HG03039 (cell line): ENCODE data around the gene RGMA.
"Not testable (repeated sequence)": the region's sequence is repeated elsewhere in the genome, so short reads cannot be mapped to it uniquely, and the experiment has no call there.

Source experiments
- ATAC-seq: cut with Tn5 transposase; IDR thresholded peaks from one replicate; pipeline ENCODE4 v1.9.1; 2021; ENCODE audit warnings: mild to moderate bottlenecking, moderate library complexity; ENCODE audit not compliant: unreplicated experiment

RGMA gene

DNA sequence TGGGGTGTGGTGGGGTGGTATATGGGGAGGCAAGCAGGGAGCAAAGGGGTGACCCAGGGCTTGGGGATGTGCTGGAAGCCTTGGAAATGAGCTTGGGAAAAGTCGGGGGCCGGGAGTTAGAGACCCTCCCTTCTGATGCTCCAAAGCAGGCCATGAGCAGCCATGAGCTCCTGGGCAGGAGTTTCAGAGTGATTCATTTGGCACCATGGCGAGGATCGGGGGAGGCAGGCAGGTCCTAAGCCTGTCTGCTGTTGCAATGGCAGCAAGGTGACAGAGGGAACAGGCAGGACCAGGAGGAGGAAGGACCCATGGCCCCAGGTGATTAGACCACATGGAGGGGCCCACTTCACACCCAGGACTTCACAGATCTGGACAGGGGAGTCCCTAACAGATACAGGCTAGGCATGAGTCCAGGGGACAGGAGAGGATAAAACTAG is 21.3 kb downstream of the RGMA start:
- no peak for ATAC-seq

DNA sequence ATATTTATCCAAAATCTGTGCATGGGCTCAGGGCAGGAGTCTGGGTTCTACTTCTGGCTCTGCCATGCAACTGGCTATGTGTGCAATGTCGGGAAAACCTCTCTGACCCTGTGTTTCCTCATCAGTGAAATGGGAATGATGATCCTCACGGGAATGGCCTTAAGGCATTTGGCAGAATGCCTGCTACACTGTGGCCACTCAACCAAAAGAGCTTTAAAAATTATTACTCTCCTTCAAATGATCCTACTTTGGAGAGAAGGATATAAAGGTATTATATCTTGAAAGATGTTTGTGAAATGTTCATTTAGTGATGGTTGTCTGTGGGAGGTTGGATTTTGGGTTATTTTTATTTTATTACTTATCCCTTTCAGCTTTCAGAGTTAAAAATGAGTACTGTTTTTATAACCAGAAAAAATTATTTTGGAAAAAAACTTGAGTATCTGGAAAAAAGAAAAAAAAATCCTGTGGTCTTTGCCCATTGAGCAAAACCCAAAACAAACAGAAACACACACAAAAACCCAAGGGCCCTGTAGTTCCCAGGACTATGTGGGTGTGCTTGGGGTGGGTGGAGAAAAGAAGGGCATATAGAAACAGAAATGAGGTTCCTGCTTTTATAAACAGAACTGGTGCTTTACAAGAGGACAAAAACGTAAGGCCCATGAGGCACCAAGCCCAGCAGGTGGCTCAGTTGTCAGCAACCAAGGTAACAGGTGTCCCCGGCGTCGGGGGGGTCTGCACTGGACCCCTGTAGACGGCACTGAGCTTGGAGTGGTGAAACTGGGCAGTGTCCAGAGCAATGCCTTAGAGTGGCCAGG is 22.0 kb downstream of the RGMA start:
- ATAC-seq: no peak

- no peak for ATAC-seq
Measured at GRCh38 chr15:93066224-93066681, 22.8 kb downstream of the RGMA start.

GRCh38 chr15:93065641-93066045 is 23.4 kb downstream of the RGMA start:
- no peak for ATAC-seq

DNA sequence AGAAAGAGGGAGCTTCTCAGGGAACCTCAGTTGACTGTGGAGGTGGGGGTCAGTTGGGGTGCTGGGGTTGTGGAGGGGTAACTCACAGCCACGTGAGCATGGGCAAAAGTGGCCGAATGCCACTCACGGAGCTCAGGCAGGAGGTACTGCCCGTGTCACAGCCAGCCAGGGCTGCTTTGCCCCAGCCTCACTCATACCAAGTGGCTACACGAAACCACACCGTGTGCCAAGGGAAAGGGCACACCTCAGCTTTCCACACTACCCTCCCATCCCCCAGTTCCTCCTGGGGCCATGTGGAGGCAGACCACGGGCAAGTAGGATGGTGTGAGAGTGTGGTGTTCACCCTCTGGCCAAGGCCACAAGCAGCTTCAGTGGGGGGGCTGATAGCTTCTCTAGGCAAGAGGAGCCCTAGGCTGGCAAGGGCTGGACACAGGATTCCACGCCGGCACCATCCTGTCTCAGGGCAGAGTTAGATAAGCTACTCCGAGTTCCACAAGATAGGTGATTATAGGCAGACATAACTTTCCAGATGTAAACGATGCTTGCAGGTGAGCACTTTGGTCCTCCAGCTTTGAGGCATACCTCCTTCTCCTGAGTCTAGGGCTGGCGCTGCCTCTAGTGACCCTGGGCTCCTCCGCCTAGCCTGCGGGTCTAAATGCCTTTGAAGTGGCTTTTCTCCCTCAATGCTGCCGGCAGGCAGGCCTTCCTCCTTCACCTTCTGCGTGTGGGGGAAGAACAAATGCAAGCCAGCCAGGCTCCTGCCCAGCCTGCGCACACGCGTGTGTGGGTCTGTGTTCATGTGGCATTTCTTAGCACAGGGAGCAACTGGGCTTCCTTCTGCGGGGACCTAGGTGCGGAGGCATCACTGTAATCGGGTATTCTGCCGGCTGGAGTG is 25.0 kb downstream of the RGMA start:
- no peak for ATAC-seq

- ATAC-seq: no peak
Measured at GRCh38 chr15:93063262-93063671, 25.7 kb downstream of the RGMA start.

- not testable (repeated sequence) for ATAC-seq
Measured at GRCh38 chr15:93062628-93063261, 26.3 kb downstream of the RGMA start.

GRCh38 chr15:93060336-93061248 is 28.4 kb downstream of the RGMA start:
- ATAC-seq: no peak

DNA sequence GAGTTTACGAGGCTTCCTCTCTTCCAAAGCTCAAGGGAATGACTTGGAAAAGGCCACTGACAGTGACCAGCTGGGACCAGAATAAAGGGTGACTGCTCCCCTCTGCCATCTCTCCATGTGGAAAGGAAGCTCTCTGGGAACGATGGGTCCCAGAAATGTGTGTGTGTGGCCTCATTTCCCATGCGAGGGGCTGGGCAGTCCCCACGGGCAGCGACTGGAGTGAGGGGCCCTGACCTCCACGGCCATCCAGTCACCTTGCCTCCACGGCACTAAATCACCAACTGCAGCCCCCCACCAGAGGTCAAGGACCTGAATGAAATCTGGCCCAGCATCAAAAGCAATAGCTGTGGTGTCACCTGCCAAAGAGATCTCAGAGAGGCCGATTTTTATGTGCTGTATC is 29.6 kb downstream of the RGMA start:
- no peak for ATAC-seq

DNA sequence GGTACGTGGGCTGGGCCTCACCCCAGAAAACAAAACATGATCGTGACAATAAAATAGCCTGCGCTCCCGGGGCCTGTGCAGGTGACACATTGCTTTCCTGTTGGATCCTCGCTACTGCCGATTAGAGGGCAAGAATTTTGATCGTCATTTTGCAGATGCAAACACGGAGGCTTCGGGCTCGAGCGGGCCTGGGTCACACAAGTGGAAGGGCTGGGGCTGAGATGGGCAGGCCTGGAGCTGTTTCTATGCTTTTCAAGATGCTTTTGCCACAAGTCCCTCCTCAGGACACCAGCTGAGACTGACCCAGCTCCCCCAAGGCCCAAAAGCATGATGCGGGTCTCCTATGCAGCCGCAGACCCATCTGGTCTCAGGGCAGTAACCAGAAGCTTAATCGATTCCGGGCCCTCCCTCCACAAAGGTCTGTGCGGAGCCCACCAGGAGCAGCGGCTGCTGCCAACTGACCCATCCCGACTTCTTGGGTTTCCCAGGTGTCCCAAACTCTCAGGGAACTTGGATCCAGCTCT is 30.0 kb downstream of the RGMA start:
- ATAC-seq: no peak

- ATAC-seq: no peak
Measured at GRCh38 chr15:93058128-93058527, 30.9 kb downstream of the RGMA start.

- no peak for ATAC-seq
Measured at GRCh38 chr15:93057618-93058017, 31.4 kb downstream of the RGMA start.

DNA sequence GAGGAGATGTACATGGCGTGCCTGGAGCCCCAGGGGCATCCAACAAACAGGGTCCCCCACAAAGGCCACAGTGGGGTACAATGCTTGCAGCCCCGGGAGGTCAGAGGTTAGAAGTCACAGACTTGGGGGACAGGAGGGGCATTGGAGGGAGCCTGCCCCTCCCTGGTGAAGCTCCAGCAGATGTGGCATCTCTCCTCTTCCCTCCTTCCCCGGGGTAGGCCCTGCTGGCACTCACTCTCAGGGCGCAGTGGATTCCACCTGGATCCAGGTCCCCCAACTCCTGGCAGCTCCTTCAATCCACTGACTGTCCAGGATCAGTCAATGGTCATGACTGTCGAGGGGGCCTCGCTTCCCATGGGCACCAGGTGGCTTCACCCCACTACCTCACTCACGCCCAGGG is 32.2 kb downstream of the RGMA start:
- ATAC-seq: no peak

DNA sequence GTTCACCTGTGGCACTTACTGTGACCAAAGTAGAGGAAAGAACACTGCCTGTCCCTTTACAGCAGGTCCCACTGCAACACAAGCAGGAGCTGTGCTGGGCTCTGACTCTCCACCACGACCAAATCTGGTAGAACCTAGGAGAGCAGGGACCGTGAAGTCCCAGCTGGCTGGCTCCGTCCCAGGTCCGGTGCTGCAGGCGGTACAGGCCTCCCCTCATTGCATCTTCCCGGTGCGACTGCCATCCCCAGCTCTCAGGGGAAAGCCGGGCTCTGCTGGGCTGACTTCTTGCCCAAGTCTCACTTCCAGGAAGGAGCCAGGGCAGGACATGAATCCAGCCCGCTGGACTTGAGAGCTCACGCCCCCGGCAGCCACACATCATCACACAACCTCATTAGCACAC is 33.8 kb downstream of the RGMA start:
- ATAC-seq: no peak

- ATAC-seq: no peak
Measured at GRCh38 chr15:93052090-93052879, 36.7 kb downstream of the RGMA start.

DNA sequence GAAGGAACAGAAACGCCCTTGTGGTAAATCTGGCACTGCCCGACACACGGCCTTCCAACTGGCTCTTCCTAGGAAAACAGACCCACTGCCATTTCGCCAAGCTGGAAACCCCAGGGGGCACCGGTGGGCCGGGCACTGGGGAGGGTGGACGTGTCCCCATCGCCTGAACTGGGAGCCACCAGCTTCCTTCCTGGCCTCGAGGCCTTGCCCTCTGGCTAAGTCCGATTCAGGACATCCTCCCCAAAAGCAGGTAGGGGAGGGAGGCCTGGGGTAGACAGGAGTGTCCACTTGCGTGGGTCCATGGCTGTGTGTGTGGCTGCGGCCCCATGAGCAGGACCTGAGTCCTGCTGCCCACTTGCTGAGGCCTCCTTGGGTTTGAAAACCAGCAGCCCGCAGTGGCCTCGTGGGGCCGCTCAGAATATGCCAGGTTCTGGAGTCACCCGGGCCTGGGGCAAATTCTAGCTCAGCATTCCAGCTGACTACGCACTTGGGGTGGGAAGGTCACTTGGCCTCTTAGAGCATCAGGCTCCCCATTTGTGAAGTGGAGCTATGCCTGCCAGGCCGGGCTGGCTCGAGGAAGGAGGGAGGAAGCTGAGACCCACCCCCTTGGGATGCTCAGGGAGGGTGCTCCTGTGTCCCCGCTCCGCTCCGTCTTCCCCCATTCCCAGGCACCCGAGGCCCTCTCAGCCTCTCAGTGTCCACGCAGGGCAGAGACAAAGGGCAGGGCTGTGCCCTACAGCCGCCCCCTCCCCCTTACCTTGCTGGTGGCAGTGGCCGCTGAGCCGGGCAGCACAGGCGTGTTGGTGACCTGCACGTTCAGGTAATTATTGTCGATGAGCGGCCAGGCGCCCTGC is 37.5 kb downstream of the RGMA start:
- no peak for ATAC-seq

DNA sequence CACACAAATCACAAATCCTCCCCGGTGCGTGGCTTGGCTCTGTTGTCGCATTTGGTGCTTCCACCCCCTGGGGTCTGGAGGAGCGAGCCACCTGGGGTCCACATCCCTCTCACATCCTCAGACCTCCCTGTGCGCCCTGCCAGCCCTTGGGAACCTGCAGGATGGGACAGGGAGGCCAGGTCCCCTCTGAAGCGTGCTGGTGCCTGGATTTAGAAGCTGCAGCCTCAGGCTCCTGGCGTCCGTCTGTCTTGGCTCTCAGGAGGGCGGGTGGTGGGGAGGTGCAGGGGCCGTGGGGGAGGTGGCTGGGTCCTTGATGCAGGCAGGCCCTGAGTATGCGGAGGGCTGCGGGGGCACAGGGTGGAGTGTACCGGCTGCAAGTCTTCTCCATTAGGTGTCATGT is 38.4 kb downstream of the RGMA start:
- no peak for ATAC-seq

GRCh38 chr15:93049914-93050578 is 39.0 kb downstream of the RGMA start:
- no peak for ATAC-seq
